ENCODE measurements around the gene GMPS.
"Not testable (repeated sequence)": the region's sequence is repeated elsewhere in the genome, so short reads cannot be mapped to it uniquely, and the experiment has no call there.

The GMPS gene

DNA sequence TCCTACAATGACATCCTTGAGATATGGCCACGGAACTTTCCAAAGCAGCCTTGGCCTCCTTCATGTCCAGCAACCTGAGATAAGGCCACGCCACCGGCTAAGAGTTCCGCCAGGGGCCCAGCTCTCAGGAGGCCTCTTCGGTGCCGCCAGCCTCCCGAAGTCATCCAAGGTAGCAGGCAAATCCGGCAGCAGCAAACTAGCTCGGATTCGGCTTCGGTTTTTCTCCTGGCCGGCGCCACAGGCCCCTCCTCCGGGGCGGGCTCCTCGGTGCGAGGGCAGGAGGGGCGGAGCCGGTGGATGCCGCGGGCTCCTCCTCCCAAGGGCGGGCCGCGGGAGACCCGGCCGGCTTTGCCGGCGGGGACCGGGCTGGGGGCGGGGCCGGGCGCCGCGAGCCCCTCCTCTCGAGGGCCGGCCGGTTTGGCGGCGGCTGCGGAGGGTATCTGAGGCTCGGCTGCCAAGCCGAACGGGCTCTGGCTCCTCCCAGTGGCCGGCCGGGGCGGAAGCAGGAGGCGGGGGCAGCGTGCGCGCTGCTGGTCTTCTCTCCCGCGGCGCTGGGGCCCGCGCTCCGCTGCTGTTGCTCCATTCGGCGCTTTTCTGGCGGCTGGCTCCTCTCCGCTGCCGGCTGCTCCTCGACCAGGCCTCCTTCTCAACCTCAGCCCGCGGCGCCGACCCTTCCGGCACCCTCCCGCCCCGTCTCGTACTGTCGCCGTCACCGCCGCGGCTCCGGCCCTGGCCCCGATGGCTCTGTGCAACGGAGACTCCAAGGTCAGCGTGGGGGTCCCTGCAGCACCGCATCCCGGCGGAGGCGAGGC is at the start of gene GMPS:
Gene GMPS, plus strand, starts transcription at position 518 of the 812 bp plus-strand sequence. Its CDS starts 221 bp downstream, at position 739.
- peak; percentile 98 for DNase-seq (ENCODE audit: low spot score)
- TF ChIP-seq, protein P1, sequence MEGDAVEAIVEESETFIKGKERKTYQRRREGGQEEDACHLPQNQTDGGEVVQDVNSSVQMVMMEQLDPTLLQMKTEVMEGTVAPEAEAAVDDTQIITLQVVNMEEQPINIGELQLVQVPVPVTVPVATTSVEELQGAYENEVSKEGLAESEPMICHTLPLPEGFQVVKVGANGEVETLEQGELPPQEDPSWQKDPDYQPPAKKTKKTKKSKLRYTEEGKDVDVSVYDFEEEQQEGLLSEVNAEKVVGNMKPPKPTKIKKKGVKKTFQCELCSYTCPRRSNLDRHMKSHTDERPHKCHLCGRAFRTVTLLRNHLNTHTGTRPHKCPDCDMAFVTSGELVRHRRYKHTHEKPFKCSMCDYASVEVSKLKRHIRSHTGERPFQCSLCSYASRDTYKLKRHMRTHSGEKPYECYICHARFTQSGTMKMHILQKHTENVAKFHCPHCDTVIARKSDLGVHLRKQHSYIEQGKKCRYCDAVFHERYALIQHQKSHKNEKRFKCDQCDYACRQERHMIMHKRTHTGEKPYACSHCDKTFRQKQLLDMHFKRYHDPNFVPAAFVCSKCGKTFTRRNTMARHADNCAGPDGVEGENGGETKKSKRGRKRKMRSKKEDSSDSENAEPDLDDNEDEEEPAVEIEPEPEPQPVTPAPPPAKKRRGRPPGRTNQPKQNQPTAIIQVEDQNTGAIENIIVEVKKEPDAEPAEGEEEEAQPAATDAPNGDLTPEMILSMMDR (IDR thresholded peaks at IDR 0.05; ENCODE audit: extremely low read depth, missing control alignments): peak; percentile 63

DNA sequence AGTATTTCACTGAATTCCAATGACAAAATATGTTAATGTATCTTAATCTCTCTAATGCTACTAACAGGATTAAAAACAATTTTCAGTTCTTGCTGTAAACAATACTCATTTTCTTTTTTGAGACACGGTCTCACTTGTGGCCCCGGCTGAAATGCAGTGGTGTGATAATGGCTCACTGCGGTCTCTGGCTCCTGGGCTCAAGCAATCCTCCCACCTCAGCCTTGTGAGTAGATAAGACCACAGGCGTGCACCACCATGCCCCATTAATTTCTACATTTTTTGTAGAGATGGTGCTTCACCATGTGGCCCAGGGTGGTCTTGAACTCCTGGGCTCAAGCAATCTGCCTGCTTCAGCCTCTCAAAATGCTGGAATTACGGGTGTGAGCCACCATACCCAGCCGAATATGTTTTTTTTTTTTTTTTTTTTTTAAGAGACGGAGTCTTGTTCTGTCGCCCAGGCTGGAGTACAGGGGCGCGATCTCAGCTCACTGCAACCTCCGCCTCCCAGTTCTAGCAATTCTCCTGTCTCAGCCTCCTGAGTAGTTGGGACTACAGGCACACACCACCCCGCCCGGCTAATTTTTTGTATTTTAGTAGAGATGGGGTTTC is 41.9 kb upstream of the GMPS start:
- DNase-seq (ENCODE audit: low spot score): not testable (repeated sequence)

GRCh38 chr3:155835341-155836071 is 34.9 kb upstream of the GMPS start:
- DNase-seq (ENCODE audit: low spot score): no peak
- TF ChIP-seq, protein P1 (IDR thresholded peaks at IDR 0.05; ENCODE audit: extremely low read depth, missing control alignments): no peak

- no peak for DNase-seq (ENCODE audit: low spot score)
- TF ChIP-seq, protein P1 (IDR thresholded peaks at IDR 0.05; ENCODE audit: extremely low read depth, missing control alignments): no peak
Observed at GRCh38 chr3:155843569-155843968, 26.9 kb upstream of the GMPS start.

- TF ChIP-seq, protein P1 (IDR thresholded peaks at IDR 0.05; ENCODE audit: extremely low read depth, missing control alignments): no peak
- DNase-seq (ENCODE audit: low spot score): peak; percentile 32
Observed at GRCh38 chr3:155846119-155846518, 24.3 kb upstream of the GMPS start.

DNA sequence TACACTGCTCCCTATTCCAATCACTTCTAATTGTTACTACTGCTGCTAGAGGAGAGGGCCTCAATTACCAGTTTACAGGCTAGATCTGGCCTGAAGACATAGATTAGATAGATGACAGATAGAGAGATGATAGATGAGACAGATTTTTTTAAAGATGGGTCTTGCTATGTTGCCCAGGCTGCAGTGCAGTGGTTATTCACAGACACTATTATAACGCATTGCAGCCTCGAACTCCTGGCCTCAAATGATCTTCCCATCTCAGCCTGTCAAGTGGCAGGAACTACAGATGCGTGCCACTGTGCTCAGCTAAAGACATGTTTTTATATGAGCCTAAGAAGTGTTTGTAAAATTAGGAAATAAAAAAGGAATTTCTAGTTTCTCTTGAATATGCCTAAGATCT is 22.5 kb upstream of the GMPS start:
- no peak for DNase-seq (ENCODE audit: low spot score)
- TF ChIP-seq, protein P1 (IDR thresholded peaks at IDR 0.05; ENCODE audit: extremely low read depth, missing control alignments): no peak

- DNase-seq (ENCODE audit: low spot score): not testable (repeated sequence)
Observed at GRCh38 chr3:155849404-155849803, 21.0 kb upstream of the GMPS start.

DNA sequence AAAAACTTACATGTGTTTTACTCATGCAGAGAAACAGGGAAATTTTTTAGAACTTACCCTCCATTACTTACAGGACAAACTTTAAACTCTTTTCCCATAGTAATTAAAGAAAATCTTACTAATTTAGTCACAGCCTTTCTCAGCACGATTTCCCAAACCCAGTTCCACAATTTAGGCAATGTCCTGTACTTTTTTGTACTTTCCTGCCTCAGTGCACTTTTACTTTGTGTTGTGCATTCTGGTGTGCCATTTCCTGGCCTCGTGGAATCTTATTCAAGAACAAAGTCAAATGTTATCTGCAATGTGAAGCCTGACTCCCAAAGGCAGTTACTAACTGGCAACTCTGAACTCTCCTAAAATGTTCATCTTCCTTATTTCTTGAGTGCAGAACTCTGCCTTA is 18.1 kb upstream of the GMPS start:
- TF ChIP-seq, protein P1 (IDR thresholded peaks at IDR 0.05; ENCODE audit: extremely low read depth, missing control alignments): no peak
- DNase-seq (ENCODE audit: low spot score): no peak
